Neural progenitor cell (in vitro differentiated cells): ENCODE measurements around the gene QKI. TPM values are rescaled to one million over a fixed set of nuclear protein-coding genes. Genes with fewer than 3 reads are reported as not detected.

ENCODE experiments used
- DNase-seq: peaks from one replicate; pipeline ENCODE4 v3.0.0-alpha.2; 2016; ENCODE audit warnings: low spot score
- H2AFZ ChIP-seq: fragments of 200-600 bp; sonication (generic); replicated peaks from 2 replicates; pipeline ENCODE4 v1.6.1; 2016; ENCODE audit warnings: antibody characterized with exemption
- H3F3A ChIP-seq: fragments of 200-600 bp; sonication (generic); 2 replicates; pipeline ENCODE4 v1.6.1; 2016; ENCODE audit warnings: antibody characterized with exemption, low read depth
- H3K27ac ChIP-seq: fragments of 200-600 bp; sonication (generic); 2 replicates; pipeline ENCODE4 v1.5.1; 2016; ENCODE audit warnings: mild to moderate bottlenecking
- H3K27me3 ChIP-seq: fragments of 200-600 bp; sonication (generic); 2 replicates; pipeline ENCODE4 v1.6.1; 2016; ENCODE audit warnings: mild to moderate bottlenecking, moderate library complexity
- H3K36me3 ChIP-seq: fragments of 200-600 bp; sonication (generic); 2 replicates; pipeline ENCODE4 v1.5.1; 2016
- H3K4me1 ChIP-seq: fragments of 200-600 bp; sonication (generic); 2 replicates; pipeline ENCODE4 v1.6.1; 2016; ENCODE audit warnings: mixed run types
- H3K4me2 ChIP-seq: fragments of 200-600 bp; sonication (generic); 2 replicates; pipeline ENCODE4 v1.6.1; 2016
- H3K4me3 ChIP-seq: fragments of 200-600 bp; sonication (generic); 2 replicates; pipeline ENCODE4 v1.5.1; 2016
- H3K79me2 ChIP-seq: fragments of 200-600 bp; sonication (generic); 2 replicates; pipeline ENCODE4 v1.6.1; 2016; ENCODE audit warnings: low read depth
- H3K9ac ChIP-seq: fragments of 200-600 bp; sonication (generic); 2 replicates; pipeline ENCODE4 v1.6.1; 2016
- H3K9me3 ChIP-seq: fragments of 200-600 bp; sonication (generic); 2 replicates; pipeline ENCODE4 v1.5.1; 2016; ENCODE audit warnings: low read depth
- H4K20me1 ChIP-seq: fragments of 200-600 bp; sonication (generic); 2 replicates; pipeline ENCODE4 v1.6.1; 2016; ENCODE audit warnings: low read depth
- H3K27ac Mint-ChIP-seq: 3 replicates; pipeline ENCODE4 v1.8.0; 2021; ENCODE audit warnings: mixed read lengths
- H3K27me3 Mint-ChIP-seq: 2 replicates; pipeline ENCODE4 v1.8.0; 2022; ENCODE audit warnings: low read depth, mild to moderate bottlenecking, inconsistent platforms, moderate library complexity, mixed read lengths; ENCODE audit not compliant: insufficient read depth
- H3K36me3 Mint-ChIP-seq: 3 replicates; pipeline ENCODE4 v1.8.0; 2021; ENCODE audit warnings: mixed read lengths
- H3K4me1 Mint-ChIP-seq: 3 replicates; pipeline ENCODE4 v1.8.0; 2021; ENCODE audit warnings: mixed read lengths
- H3K4me3 Mint-ChIP-seq: 3 replicates; pipeline ENCODE4 v1.8.0; 2021; ENCODE audit warnings: mild to moderate bottlenecking, moderate library complexity, mixed read lengths
- H3K9me3 Mint-ChIP-seq: 3 replicates; pipeline ENCODE4 v1.8.0; 2020; ENCODE audit warnings: mixed read lengths
- CTCF ChIP-seq: fragments of 200-600 bp; sonication (generic); IDR thresholded peaks from 2 replicates; pipeline ENCODE4 v1.5.1; 2017; ENCODE audit warnings: antibody characterized with exemption, mild to moderate bottlenecking
- EZH2 ChIP-seq: fragments of 200-600 bp; sonication (generic); IDR thresholded peaks from 2 replicates; pipeline ENCODE4 v1.6.1; 2017; ENCODE audit warnings: antibody characterized with exemption, mild to moderate bottlenecking, moderate library complexity
- EZH2phosphoT487 ChIP-seq: fragments of 200-600 bp; sonication (generic); IDR thresholded peaks from 2 replicates; pipeline ENCODE4 v1.6.1; 2017; ENCODE audit warnings: antibody characterized with exemption
- total RNA-seq: library from RNA; depleted of rRNA; stranded (reverse); fragments of >200 nt; gene quantifications from 2 replicates; pipeline ENCODE4 v1.2.3, GENCODE V29; 2015; ENCODE audit warnings: low replicate concordance

The QKI gene
- total RNA-seq, 1 donor from 2014 or later = 212 TPM

GRCh38 chr6:163585932-163586437 lies 171.5 kb downstream of the QKI start:
- Histone ChIP-seq H4K20me1 (no peaks in the 10 kb centered on the region), H3K27ac (no peak overlapping the region), H3K36me3 (no peaks in the 10 kb centered on the region), H3K9ac (no peak overlapping the region), H3K79me2 (no peaks in the 10 kb centered on the region), H3K4me2 (no peak overlapping the region), H3K4me3 (no peak overlapping the region), H3K4me1 (no peaks in the 10 kb centered on the region), H3K27me3 (no peaks in the 10 kb centered on the region), H3F3A (no peaks in the 10 kb centered on the region), H3K9me3 (no peaks in the 10 kb centered on the region), H2AFZ (no peak overlapping the region)
- Mint-ChIP-seq H3K36me3 (peaks cover 2% of the 10 kb centered on the region), H3K9me3 (peaks cover 15% of the 10 kb centered on the region), H3K4me3 (no peak overlapping the region), H3K27ac (peak overlapping the region; percentile 39), H3K4me1 (peaks cover 6% of the 10 kb centered on the region), H3K27me3 (peaks cover 2% of the 10 kb centered on the region)
- TF ChIP-seq EZH2 (no peak), CTCF (no peak), EZH2phosphoT487 (no peak)
- DNase-seq = no peak

DNA sequence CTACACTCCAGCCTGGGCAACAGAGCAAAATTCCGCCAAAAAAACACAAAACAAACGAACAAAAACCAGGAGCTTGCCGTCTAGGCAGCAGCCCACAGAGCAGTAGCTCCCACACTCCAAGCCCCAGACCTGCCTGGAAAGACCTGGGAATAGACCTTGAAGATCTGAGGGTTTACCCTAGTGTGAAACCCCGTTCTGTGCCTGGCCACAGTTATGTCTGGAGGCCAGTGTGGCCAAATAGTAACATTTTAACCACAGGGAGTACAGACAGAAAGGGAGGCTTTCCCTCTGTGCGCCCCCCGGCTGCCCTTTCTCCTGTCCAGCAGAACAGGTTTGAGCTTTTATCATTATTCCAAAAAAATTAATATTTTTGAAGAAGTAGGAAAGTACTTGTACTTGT lies 172.4 kb downstream of the QKI start:
- TF ChIP-seq EZH2 (no peak), EZH2phosphoT487 (no peak), CTCF (no peak)
- Histone ChIP-seq H3K36me3 (no peaks in the 10 kb centered on the region), H3K79me2 (no peaks in the 10 kb centered on the region), H3K4me1 (no peaks in the 10 kb centered on the region), H3K4me2 (no peak overlapping the region), H4K20me1 (no peaks in the 10 kb centered on the region), H3K27me3 (no peaks in the 10 kb centered on the region), H3K9ac (no peak overlapping the region), H3K27ac (no peak overlapping the region), H3K9me3 (no peaks in the 10 kb centered on the region), H3K4me3 (no peak overlapping the region), H3F3A (no peaks in the 10 kb centered on the region), H2AFZ (no peak overlapping the region)
- no peak overlapping the region for H3K27ac Mint-ChIP-seq
- H3K4me3 Mint-ChIP-seq = no peak overlapping the region
- peaks cover 21% of the 10 kb centered on the region for H3K9me3 Mint-ChIP-seq
- H3K36me3 Mint-ChIP-seq = peaks cover 3% of the 10 kb centered on the region
- peaks cover 2% of the 10 kb centered on the region for H3K27me3 Mint-ChIP-seq
- H3K4me1 Mint-ChIP-seq = peaks cover 7% of the 10 kb centered on the region
- no peak for DNase-seq

DNA sequence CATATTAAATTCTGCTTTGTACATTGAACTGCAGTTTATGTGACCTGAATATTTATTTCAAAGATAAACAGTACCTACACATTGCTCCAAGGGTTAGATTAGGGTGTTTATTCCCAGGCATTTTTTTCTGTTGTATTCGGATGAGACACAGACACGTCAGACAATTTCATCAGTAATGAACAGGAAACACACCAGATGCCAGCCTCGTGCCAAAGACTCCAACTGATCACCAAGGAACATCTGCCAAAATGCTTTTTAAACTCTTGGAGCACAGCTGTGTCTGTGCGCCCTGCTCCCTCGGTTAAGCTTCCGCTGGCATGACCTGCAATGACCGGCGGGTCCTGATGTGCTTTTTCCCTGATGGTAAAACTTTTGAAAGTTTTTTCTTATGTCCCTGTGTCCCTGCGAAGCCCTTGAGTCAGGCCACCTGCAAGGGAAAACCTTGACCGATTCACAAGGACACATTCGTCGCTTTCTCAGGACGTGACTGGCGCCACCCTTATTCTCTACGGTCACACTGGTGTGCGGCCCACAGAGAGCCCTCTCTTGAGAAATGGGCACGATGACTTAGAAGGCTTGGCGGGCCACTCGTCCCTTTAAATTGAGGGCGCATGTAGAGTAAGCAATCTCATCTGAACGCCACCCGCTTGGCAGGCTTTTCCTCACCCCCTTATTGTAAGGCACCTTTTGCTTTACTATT lies 173.9 kb downstream of the QKI start:
- Histone ChIP-seq H3K4me1 (no peaks in the 10 kb centered on the region), H3K79me2 (no peaks in the 10 kb centered on the region), H3K27ac (no peak overlapping the region), H3K4me3 (no peak overlapping the region), H3K9ac (no peak overlapping the region), H3K36me3 (no peaks in the 10 kb centered on the region), H2AFZ (no peak overlapping the region), H3F3A (peaks cover 10% of the 10 kb centered on the region), H3K9me3 (no peaks in the 10 kb centered on the region), H3K27me3 (no peaks in the 10 kb centered on the region), H4K20me1 (no peaks in the 10 kb centered on the region), H3K4me2 (no peak overlapping the region)
- H3K9me3 Mint-ChIP-seq = peaks cover 32% of the 10 kb centered on the region
- no peak overlapping the region for H3K27ac Mint-ChIP-seq
- H3K4me3 Mint-ChIP-seq = no peak overlapping the region
- H3K27me3 Mint-ChIP-seq = no peaks in the 10 kb centered on the region
- no peak for DNase-seq
- TF ChIP-seq EZH2phosphoT487 = no peak
- no peak for TF ChIP-seq EZH2
- no peak for TF ChIP-seq CTCF
- peaks cover 10% of the 10 kb centered on the region for H3K36me3 Mint-ChIP-seq
- H3K4me1 Mint-ChIP-seq = peaks cover 7% of the 10 kb centered on the region
